Neural cell (in vitro differentiated cells): ENCODE results near the gene HSPB2. TPM values are rescaled to one million over a fixed set of nuclear protein-coding genes. Genes with fewer than 3 reads are reported as not detected.

Experiments
- H2AFZ ChIP-seq: fragments of 200-600, 300-800 bp; sonication (generic), shearing (Covaris generic); 2 replicates; pipeline ENCODE4 v1.6.0; 2014; ENCODE audit warnings: low read depth, mild to moderate bottlenecking, antibody characterized with exemption, low read length, moderate library complexity
- H3F3A ChIP-seq: fragments of 200-600 bp; shearing (Covaris generic); 2 replicates; pipeline ENCODE4 v1.6.1; 2016; ENCODE audit warnings: mild to moderate bottlenecking, moderate library complexity, mixed read lengths, antibody characterized with exemption, low read length; ENCODE audit not compliant: insufficient read depth, poor library complexity, severe bottlenecking
- H3K27ac ChIP-seq: fragments of 200-600, 300-800 bp; sonication (generic), shearing (Covaris generic); 2 replicates; pipeline ENCODE4 v1.5.1; 2014; ENCODE audit warnings: mild to moderate bottlenecking, low read length, moderate library complexity
- H3K27me3 ChIP-seq: fragments of 300-800, 200-600 bp; sonication (generic), shearing (Covaris generic); 2 replicates; pipeline ENCODE4 v1.6.0; 2014; ENCODE audit warnings: mild to moderate bottlenecking, low read depth, low read length, moderate library complexity; ENCODE audit not compliant: insufficient read depth
- H3K36me3 ChIP-seq: fragments of 300-800, 200-600 bp; sonication (generic), shearing (Covaris generic); 2 replicates; pipeline ENCODE4 v1.5.1; 2014; ENCODE audit warnings: mild to moderate bottlenecking, antibody characterized with exemption, low read length, moderate library complexity; ENCODE audit not compliant: insufficient read depth
- H3K4me2 ChIP-seq: fragments of 300-800, 200-600 bp; sonication (generic), shearing (Covaris generic); 2 replicates; pipeline ENCODE4 v1.6.0; 2014; ENCODE audit warnings: mild to moderate bottlenecking, low read length
- H3K4me3 ChIP-seq: fragments of 300-800, 200-600 bp; sonication (generic), shearing (Covaris generic); 2 replicates; pipeline ENCODE4 v1.5.1; 2014; ENCODE audit warnings: mild to moderate bottlenecking, low read length, moderate library complexity
- H3K79me2 ChIP-seq: fragments of 200-600 bp; shearing (Covaris generic); replicated peaks from 2 replicates; pipeline ENCODE4 v1.6.0; 2014; ENCODE audit warnings: mild to moderate bottlenecking, low read length, moderate library complexity; ENCODE audit not compliant: insufficient read depth
- H3K9ac ChIP-seq: fragments of 300-800, 200-600 bp; sonication (generic), shearing (Covaris generic); 2 replicates; pipeline ENCODE4 v1.6.1; 2016; ENCODE audit warnings: mild to moderate bottlenecking, low read length, mixed read lengths
- H3K9me2 ChIP-seq: fragments of 200-600 bp; shearing (Covaris generic); 2 replicates; pipeline ENCODE4 v1.6.1; 2016; ENCODE audit warnings: mild to moderate bottlenecking, low read length, mixed read lengths; ENCODE audit not compliant: insufficient read depth
- H3K9me3 ChIP-seq: fragments of 200-600, 300-800 bp; sonication (generic), shearing (Covaris generic); 2 replicates; pipeline ENCODE4 v1.6.1; 2016; ENCODE audit warnings: mild to moderate bottlenecking, mixed run types, low read length, moderate library complexity, mixed read lengths
- H4K20me1 ChIP-seq: fragments of 200-600 bp; shearing (Covaris generic); 2 replicates; pipeline ENCODE4 v1.6.1; 2016; ENCODE audit warnings: mild to moderate bottlenecking, mixed run types; ENCODE audit not compliant: insufficient read depth
- EP300 ChIP-seq: fragments of 450-650 bp; conservative IDR thresholded peaks from 2 replicates; pipeline ENCODE4 v1.6.1; 2014; ENCODE audit warnings: antibody characterized with exemption, mild to moderate bottlenecking, moderate library complexity; ENCODE audit not compliant: poor library complexity, severe bottlenecking
- EZH2 ChIP-seq: fragments of 200-600, 300-800 bp; shearing (Covaris generic), sonication (generic); IDR thresholded peaks from 2 replicates; pipeline ENCODE4 v1.6.1; 2014; ENCODE audit warnings: antibody characterized with exemption, low read length, borderline replicate concordance, mild to moderate bottlenecking; ENCODE audit not compliant: insufficient read depth, poor library complexity, severe bottlenecking
- MXI1 ChIP-seq: fragments of 450-650 bp; conservative IDR thresholded peaks from 2 replicates; pipeline ENCODE4 v1.6.1; 2014; ENCODE audit warnings: antibody characterized with exemption, mild to moderate bottlenecking; ENCODE audit not compliant: poor library complexity, severe bottlenecking
- POLR2AphosphoS5 ChIP-seq: IDR thresholded peaks from 2 replicates; pipeline ENCODE4 v1.6.1; 2012
- RAD21 ChIP-seq: fragments of 450-650 bp; conservative IDR thresholded peaks from 2 replicates; pipeline ENCODE4 v1.6.1; 2014; ENCODE audit warnings: antibody characterized with exemption, mild to moderate bottlenecking, moderate library complexity
- SMC3 ChIP-seq: fragments of 450-650 bp; conservative IDR thresholded peaks from 2 replicates; pipeline ENCODE4 v1.6.1; 2014; ENCODE audit warnings: antibody characterized with exemption, mild to moderate bottlenecking, moderate library complexity; ENCODE audit not compliant: poor library complexity
- TAF1 ChIP-seq: IDR thresholded peaks from 2 replicates; pipeline ENCODE4 v1.6.1; 2012; ENCODE audit warnings: low read depth
- polyA plus RNA-seq: library from polyadenylated mRNA; depleted of rRNA; stranded (reverse); fragments of >200 nt; gene quantifications from 2 replicates; pipeline ENCODE4 v1.2.3, GENCODE V29; 2014
- TF ChIP-seq, protein P1 (sequence below): IDR thresholded peaks from 2 replicates; pipeline ENCODE4 v1.6.1; 2012; ENCODE audit warnings: borderline replicate concordance
- TF ChIP-seq, protein P2 (sequence below): fragments of 450-650 bp; IDR thresholded peaks from 2 replicates; pipeline ENCODE4 v1.5.1; 2014; ENCODE audit warnings: antibody characterized with exemption, mild to moderate bottlenecking, moderate library complexity; ENCODE audit not compliant: poor library complexity, severe bottlenecking

HSPB2 gene
- polyA plus RNA-seq, 1 donor from 2014 or later = not detected

DNA sequence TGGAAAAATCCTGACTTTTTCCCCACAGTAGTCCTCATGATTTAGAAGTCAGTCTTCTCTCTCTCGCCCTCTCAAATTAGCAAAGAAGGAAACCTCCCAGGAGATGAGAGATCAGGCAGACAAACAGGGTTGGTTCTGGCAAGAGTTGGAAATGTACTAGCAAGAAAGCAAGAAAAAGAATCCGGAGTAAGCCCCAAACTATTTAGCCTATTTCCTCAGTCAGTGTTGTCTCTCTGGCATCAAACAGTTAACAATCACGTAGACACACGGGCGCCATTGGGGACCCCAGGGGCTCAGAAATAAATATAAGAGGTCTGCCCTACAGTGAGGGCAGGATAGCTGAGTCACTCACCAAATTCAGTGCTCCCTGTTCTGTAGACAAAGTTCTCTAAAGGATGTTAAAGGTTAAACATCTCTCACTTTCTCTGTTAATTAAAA lies 10.8 kb downstream of the HSPB2 start:
- no peaks in the 10 kb centered on the region for H3K27me3 ChIP-seq
- H3K79me2 ChIP-seq = no peaks in the 10 kb centered on the region
- no peaks in the 10 kb centered on the region for H4K20me1 ChIP-seq
- H3K36me3 ChIP-seq = no peaks in the 10 kb centered on the region
- no peaks in the 10 kb centered on the region for H3K9me2 ChIP-seq
- no peak overlapping the region for H3K4me3 ChIP-seq
- no peaks in the 10 kb centered on the region for H3K9me3 ChIP-seq
- H2AFZ ChIP-seq = no peak overlapping the region
- H3K4me2 ChIP-seq = no peak overlapping the region
- TF ChIP-seq POLR2AphosphoS5 = no peak
- no peak for TF ChIP-seq EZH2
- no peak for TF ChIP-seq MXI1
- TF ChIP-seq SMC3 = no peak
- no peak for TF ChIP-seq EP300
- no peak for TF ChIP-seq TAF1
- no peak for TF ChIP-seq RAD21
- TF ChIP-seq, protein P1, sequence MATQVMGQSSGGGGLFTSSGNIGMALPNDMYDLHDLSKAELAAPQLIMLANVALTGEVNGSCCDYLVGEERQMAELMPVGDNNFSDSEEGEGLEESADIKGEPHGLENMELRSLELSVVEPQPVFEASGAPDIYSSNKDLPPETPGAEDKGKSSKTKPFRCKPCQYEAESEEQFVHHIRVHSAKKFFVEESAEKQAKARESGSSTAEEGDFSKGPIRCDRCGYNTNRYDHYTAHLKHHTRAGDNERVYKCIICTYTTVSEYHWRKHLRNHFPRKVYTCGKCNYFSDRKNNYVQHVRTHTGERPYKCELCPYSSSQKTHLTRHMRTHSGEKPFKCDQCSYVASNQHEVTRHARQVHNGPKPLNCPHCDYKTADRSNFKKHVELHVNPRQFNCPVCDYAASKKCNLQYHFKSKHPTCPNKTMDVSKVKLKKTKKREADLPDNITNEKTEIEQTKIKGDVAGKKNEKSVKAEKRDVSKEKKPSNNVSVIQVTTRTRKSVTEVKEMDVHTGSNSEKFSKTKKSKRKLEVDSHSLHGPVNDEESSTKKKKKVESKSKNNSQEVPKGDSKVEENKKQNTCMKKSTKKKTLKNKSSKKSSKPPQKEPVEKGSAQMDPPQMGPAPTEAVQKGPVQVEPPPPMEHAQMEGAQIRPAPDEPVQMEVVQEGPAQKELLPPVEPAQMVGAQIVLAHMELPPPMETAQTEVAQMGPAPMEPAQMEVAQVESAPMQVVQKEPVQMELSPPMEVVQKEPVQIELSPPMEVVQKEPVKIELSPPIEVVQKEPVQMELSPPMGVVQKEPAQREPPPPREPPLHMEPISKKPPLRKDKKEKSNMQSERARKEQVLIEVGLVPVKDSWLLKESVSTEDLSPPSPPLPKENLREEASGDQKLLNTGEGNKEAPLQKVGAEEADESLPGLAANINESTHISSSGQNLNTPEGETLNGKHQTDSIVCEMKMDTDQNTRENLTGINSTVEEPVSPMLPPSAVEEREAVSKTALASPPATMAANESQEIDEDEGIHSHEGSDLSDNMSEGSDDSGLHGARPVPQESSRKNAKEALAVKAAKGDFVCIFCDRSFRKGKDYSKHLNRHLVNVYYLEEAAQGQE = no peak
- TF ChIP-seq, protein P2, sequence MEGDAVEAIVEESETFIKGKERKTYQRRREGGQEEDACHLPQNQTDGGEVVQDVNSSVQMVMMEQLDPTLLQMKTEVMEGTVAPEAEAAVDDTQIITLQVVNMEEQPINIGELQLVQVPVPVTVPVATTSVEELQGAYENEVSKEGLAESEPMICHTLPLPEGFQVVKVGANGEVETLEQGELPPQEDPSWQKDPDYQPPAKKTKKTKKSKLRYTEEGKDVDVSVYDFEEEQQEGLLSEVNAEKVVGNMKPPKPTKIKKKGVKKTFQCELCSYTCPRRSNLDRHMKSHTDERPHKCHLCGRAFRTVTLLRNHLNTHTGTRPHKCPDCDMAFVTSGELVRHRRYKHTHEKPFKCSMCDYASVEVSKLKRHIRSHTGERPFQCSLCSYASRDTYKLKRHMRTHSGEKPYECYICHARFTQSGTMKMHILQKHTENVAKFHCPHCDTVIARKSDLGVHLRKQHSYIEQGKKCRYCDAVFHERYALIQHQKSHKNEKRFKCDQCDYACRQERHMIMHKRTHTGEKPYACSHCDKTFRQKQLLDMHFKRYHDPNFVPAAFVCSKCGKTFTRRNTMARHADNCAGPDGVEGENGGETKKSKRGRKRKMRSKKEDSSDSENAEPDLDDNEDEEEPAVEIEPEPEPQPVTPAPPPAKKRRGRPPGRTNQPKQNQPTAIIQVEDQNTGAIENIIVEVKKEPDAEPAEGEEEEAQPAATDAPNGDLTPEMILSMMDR = no peak
- peaks cover 4% of the 10 kb centered on the region for H3F3A ChIP-seq
- no peak overlapping the region for H3K27ac ChIP-seq
- no peak overlapping the region for H3K9ac ChIP-seq

DNA sequence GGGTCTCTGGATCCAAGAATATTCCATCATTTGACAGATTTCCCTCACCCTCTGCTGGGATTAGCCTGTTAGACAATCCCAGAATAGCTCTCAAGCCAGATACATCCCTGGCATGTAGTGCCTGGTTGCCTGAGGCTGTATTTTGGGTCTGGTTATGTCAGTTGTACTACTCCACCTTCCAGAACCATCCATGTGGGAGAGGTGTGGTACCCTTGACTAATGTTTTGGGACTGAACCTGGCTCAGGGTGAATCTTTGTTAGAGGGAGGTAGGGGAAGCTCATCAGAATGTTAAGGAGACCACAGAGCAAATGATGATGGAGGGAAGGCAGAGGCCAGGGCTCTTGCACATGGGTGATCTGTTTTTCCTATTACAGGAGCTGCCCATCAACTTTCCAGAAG lies 11.4 kb downstream of the HSPB2 start:
- no peak overlapping the region for H3K4me2 ChIP-seq
- no peak overlapping the region for H2AFZ ChIP-seq

More for the DNA sequence above, 11.4 kb downstream of the HSPB2 start:
- Histone ChIP-seq H3F3A (peaks cover 4% of the 10 kb centered on the region), H3K4me3 (no peak overlapping the region), H3K9ac (no peak overlapping the region), H4K20me1 (no peaks in the 10 kb centered on the region), H3K36me3 (no peaks in the 10 kb centered on the region), H3K9me2 (no peaks in the 10 kb centered on the region), H3K79me2 (no peaks in the 10 kb centered on the region), H3K27ac (no peak overlapping the region), H3K27me3 (no peaks in the 10 kb centered on the region), H3K9me3 (no peaks in the 10 kb centered on the region)
- TF ChIP-seq, protein P1 = no peak
- no peak for TF ChIP-seq SMC3
- no peak for TF ChIP-seq MXI1
- no peak for TF ChIP-seq TAF1
- no peak for TF ChIP-seq RAD21
- TF ChIP-seq EP300 = no peak
- TF ChIP-seq EZH2 = no peak
- TF ChIP-seq, protein P2 = no peak
- no peak for TF ChIP-seq POLR2AphosphoS5
